ELR (cell line): ENCODE results near the gene LRIG2.
"Not testable (repeated sequence)": the region's sequence is repeated elsewhere in the genome, so short reads cannot be mapped to it uniquely, and the experiment has no call there.

Experiments used
- DNase-seq: peaks from one replicate; pipeline ENCODE4 v3.0.0-alpha.2; 2015; ENCODE audit warnings: low read depth

LRIG2 gene

DNA sequence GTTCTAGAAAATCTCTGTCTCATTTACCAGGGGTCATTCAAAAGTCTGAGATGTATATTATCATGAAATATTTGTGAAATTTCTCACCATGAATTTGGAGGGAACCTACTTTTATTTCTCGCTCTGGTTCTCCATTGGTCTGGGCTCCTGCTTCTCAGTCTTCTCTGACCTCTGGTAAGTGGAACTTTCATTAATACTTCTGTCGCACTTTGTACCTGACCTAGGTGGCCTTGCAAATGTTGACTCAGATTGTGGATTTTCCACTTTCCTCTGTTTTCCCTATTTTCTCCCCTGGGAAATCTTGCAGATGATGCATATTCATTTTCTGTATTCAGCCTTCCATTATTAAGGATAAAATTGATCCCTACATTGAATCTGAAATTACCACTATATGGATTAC, 53.2 kb downstream of the LRIG2 start:
- no peak for DNase-seq

DNA sequence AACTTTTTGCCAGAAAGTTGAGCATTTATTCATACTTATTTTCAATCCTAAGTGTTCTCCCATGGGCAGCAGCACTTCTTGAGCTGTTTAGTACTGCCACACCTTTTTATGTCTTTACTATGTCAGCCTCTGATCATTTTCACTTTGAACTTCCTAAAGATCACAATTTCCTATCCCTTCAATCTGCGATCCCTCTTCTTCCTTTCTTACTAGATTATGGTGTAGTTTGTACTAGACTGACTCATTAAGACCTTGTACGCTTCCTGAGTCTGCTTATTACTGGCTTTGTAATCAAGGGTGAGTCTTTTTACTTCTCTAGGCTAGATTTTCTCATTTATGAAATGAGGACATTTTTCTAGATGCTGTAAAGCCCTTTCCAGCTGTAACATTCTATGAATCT, 55.1 kb downstream of the LRIG2 start:
- no peak for DNase-seq

DNA sequence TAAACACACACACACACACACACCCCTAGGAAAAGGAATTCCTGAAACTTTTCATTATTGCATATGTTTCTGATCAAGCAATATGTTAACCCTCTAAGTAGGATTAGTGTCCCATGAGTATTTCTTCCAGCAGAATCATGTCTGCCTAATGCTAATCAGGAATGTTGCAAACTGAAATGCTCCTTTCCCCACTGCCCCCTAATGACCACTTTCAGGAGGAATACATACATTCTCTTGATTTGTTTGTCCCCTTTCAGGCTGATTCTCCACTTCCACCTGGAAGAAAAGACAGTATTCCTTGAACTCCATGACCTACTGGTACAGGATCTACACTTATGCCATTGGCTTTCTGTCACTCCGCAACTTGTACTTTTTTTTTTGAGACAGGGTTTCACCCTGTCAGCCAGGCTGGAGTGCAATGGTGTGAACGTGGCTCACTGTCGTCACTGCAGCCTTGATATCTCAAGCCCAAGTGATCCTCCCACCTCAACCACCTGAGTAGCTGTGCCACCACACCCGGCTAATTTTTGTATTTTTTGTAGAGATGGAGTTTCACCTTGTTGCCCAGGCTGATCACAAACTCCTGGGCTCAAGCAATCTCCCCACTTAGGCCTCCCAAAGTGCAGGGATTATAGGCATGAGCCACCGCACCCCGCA, 56.7 kb downstream of the LRIG2 start:
- no peak for DNase-seq

DNA sequence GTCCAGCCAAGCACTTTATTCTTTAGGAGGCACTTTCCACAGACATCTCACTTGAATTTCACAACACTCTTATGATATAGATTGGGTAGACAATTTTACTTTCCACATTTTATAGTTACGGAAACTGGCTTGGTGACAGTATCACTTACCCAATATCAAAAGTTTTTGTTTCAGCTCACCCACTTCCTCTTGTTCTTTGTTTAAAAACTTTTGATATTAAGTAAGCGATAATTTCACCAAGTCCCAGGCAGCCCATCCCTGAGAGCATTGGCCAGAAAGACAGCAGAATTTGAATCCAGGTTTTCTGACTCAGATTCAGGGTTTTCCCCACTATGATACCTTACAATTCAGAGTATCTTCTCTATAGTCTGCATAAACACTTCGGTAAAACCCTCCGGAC, 60.0 kb downstream of the LRIG2 start:
- no peak for DNase-seq

DNA sequence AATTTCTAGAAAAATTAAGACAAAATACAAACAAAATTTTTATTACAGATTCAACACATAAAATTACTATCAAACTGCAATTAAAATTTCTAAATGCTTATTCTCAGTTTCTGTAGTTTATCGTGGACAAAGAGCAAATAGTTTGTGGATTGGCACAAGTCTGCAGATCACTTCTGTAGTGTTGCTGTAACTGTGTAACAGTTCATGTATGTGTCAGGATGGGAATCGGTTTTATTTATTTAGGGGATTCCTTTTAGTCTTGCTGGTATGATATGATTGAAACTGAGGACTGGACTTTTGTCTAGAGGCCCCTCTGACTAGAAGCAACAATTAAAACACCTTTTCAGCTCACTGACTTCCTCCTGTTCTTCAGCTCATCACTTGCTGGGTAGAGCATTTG, 60.8 kb downstream of the LRIG2 start:
- no peak for DNase-seq

DNA sequence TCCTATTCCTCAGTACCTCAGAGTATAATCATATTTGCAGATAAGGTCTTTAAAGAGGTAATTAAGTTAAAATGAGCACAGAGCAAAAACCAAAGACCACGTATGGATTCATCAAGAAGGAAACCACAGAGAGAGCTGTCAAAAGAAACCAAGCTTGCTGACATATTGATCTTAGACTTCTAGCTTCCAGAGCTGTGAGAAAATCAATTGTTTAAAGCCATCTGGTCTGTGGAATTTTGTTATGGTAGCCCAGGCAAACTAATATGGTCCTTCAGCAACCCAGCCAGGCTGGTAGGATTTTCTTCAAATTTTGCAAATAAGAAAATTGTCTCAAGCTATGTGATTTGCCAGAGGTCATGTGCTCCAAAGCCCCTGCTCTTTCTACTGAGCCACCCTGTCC, 62.5 kb downstream of the LRIG2 start:
- DNase-seq, result no peak

DNA sequence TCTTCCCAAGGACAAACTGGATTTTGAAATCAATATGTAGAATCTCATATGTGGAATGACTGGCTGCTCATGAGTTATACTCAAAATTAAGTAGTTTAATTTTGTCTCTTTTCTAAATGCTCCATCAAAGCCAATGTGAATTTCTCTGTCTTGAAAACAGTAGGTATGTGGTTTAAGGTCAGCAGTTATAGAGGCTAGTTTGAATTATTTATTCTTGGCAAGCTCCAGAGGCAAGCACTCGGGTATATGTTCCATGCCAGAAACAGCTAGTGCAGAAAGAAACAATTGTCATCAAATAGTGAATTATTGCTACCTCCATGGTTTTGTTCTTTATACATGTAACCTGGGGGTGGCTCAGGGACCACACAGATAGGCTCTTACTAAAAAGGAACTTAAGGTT, 63.5 kb downstream of the LRIG2 start:
- no peak for DNase-seq

DNA sequence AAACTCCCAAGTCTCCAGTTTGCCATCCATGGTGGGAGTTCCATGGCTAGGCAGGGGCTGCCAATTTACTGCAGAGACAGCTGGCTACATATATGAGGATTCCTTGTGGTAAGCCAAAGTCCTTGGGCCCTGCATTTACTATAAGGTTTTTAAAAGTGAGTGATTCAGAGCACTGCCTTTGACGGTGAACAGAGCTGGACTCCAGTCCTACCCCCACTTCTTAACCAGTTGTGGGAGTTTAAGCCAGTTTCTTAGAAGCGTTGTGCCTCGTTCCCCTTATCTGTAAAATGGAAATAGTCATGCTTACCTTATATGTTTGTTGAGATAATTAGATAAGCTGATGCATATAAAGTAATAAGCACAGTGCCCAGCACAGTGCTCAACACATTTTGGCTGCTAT, 64.6 kb downstream of the LRIG2 start:
- DNase-seq, result no peak

DNA sequence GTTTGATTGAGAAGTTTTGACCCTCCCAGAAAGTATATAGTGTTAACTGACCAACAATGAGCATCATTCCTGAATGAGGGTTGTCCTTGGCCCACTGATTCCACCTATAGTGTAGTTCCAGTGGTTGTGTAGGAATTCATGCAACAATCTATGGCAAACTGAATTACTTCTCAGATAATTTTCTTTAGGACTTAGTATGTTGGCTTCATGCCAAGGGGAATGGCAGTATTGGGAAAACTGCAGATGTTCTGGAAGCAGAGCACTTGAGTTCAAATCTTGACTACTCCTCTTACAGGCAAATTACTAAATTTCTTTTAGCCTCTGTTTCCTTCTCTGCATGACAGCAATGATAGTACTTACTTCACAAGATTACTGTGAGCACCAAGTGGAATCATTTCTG, 65.8 kb downstream of the LRIG2 start:
- DNase-seq, result no peak

DNA sequence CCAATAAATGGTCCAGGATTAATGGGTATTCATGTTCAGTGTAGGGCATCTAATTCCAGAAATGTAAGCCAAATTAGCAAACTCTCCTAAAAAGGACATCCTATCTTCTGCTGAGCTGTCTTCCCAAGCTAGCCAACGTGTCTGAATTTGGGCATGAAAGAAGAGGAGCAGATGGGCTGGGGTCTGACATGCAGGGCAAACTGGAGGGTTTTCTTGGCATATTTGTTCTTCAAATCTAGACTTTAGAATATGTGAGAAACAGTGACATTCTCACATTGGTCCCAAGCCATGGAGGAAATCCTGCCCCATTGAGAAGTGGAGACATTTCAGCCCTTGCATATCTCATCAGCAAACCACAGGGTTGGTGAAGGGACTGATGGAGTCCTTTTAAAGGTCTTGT, 67.2 kb downstream of the LRIG2 start:
- DNase-seq, result no peak

DNA sequence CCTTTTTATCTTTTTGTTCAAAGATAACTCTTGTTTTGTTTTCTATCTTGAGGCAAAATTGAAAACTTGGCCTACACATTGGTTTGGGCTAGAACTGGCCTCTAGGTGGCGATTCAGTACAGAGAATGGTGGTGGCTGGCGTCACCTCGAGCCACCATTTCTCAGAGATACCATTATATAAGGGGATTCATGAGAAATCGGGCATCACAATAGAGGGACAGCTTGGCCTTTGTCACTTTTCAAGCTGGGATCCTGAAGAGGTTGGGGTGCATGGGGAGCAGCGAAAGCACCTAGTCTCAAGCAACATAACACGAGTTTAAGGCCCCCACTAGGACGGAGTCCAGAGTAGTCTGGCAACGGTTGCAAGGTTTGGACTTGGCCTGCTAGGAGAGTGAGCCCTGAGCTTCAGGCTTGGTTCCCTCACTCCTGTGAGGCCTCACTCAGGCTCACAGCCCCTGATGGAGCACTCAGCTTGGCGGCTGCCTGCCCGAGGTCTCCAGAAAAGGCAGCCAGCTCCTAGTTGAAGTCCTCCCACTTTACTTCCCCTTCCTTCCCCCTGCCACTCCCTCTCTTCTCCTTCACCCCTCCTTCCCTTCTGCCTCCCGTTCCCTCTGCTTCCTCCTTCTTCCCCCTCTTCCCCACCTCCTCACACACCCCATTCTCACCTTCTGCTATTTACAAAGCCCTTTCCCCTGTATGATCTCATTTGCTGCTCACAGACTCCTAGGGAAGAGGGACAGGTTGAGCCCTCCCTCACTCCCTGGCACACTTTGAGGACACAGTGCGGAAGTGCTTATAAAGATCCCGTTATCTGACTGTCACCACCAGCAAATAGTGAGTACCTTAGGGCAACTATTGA, 67.8 kb downstream of the LRIG2 start:
- peak; percentile 77 for DNase-seq

DNA sequence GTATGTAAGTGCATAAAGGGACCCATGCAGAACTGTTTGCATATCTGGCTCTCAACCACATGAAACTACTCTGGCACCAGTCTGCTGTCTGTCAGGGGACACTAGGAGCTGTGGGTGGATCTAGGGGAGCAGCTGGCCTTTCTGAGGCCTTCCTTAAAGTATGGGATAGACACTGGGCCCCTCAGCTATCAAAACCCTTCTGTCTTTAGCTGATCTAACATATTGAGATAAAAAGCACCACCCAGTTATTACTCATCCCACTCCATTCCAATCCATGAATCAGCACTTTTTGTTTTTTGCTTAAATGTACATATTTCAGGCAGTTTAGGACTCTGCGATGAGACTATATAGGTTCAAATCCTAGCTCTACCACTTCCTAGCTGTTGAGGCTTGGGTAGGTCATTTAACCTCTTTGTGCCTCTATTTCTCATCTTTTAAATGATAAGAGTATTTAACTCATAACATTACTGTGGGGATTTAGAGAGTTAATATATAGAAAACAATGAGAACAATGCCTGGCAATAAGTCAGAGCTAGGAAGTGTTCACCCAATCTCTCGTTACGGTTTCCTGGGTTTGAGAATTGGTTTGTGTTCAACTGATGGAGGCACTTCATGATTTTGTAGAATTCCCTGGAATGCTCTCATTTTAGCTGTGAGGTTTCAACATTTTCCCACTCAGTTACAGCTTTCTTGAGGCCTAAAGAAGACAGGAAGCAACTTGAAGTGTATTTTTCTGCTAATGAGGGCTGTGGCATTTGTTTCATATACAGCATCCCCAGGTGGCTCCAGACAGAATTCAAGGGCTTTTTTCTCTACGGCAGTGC, 68.9 kb downstream of the LRIG2 start:
- DNase-seq, result peak; percentile 74

DNA sequence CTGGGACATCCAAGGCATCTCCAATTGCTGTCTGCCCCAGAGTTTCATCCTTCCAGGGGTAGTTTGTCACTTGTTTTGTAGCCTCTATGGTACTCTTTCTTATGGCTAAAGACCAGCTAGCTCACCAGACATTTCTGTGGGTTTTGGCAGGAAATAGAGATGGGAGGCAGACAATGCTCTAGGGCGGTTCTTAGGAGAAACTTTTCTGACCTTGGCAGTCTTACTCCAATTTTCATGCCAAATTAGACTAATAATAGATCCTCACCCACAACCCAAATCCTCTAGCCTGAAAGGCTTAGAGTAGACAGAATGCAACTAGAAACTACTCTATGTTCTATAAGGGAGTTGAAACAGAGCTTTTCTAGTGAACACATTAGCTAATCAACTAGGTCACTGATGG, 69.8 kb downstream of the LRIG2 start:
- DNase-seq, result no peak

DNA sequence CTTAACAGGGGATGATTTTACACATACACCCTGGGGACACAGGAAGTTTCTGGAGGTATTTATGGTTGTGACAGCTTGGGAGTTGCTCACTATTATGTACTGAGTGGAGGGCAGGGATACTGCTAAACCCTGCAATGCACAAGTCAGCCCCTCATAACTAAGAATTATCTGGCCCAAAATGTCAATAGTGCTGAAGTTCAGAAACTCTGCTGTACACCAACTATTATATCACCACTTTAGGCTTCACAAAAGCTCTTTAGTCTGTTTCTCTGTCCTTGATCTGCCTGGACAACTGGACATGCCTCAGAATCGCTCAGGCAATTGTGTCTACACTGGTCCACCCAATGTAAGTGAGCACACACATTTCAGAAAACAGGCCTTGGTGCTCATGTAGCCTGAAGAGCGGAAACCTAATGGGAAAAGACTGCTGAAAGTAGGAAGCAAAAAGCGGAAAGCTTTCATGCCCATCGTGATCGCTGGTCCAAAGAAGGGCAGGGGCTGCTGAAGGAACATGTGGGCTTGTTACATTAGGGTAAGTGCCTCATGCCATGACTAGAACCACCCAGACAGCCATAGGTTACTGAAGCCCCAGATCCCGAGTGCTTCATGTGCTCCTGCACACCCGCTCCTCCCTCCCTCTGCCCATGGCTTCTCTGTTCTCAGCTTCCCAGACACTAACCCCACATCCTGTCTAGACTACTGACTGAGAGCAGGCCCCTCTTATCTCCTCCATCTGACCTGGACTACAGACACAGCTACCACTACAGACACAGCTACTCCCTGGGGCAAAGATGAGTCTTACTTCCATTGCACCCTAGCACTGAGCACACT, 73.5 kb downstream of the LRIG2 start:
- peak; percentile 52 for DNase-seq

DNA sequence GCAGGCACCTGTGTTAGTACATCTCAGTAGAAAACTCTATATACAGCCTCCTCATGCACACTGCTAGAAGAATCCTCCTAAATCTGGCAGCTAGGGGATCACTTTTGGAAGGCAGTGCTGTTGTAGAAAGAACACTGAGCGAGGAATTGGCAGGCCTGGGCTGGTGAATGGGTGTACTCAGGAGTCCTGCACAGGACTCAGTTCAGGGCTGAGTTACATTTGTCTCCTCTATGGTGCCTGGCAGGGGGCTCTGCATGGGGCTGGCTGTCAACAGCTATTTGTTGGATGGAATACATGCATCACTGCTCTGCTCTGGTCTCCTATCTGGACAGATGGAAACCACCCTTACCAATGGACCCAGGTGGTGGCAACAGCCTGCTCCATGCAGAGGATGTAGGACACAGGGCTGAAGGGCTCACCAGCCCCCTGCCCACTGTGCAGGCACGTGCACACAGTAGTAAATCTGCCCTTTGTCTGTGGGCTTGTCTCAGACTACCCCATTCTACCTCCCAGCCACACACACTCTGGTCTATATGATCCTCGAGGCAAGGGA, 74.2 kb downstream of the LRIG2 start:
- DNase-seq, result no peak

DNA sequence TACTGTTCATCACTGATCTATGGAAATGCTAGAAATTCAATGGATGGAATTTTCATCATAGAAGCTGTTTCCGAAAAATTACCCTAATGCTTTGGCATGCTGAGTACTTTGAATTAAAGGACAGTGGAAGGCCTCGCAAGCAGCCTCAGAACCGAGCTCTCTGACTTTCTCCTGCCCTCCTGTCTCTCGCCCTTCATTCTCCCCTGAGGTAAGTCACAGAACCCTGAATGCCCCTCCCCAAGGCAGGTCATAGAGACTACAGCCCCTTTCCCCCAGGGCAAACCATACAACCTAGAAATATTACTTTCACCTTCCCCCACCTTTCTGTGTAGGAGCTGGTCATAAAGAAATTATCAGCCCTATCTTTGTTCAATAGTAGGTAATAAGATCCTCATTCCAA, 74.8 kb downstream of the LRIG2 start:
- DNase-seq, result no peak

DNA sequence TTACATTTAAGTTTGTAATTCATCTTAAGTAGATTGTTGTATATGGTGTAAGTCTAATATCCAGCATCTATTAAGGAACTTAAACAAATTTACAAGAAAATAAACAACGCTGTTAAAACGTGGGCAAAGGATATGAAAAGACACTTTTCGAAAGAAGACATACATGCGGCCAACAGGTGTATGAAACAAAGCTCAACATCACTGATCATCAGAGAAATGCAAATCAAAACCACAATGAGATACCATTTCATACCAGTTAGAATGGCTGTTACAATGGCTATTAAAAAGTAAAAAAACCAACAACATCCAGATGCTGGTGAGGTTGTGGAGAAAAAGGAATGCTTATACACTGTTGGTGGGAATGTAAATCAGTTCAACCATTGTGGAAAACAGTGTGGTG, 77.5 kb downstream of the LRIG2 start:
- DNase-seq, result not testable (repeated sequence)

DNA sequence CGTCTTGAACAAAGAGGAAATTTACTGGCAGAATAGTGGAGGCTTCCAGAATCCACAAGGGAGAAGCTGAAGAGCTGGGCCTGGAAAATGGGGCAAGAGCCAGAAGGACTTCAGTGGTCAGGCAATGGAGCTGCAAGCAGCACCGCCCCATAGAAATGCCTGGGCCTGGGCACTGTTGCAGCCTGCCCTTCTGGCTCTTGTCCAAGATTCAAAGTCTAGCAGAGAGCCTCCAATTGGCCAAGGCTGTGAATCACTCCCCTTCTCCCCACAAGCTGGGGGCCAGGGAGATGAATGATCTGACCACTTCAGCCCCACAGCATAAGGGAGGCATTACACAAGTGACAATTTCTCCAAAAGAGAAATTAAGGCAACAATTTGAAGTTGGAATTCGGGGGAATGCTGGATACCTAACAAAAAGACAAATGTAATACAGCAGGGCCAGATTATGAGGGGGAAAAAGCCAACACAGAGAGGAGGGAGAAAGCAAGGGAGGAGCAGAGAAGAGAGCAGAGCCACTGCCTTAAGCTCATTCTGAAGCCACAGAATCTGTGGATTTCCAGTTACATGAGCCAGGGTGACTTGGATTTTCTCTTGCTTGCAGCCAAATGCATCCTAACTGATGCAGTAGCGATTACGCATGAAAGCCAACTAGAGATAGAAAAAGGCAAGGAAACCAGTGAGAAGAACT, 80.3 kb downstream of the LRIG2 start:
- DNase-seq, result no peak

DNA sequence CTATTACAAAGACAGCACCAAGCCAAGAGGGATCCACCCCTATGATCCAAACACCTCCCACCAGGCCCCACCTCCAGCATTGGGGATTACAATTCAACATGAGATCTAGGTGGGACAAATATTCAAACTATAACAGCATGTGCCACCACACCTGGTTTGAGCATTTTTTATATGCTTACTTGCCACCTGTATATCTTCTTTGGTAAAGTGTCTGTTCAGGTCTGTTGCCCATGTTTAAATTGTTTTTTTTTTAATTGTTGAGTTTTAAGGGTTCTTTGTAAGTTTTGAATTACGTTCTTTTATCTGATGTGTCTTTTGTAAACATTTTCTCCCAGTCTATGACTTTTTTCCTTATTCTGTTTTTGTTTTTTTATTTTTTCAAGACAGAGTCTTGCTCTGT, 83.4 kb downstream of the LRIG2 start:
- DNase-seq, result no peak

DNA sequence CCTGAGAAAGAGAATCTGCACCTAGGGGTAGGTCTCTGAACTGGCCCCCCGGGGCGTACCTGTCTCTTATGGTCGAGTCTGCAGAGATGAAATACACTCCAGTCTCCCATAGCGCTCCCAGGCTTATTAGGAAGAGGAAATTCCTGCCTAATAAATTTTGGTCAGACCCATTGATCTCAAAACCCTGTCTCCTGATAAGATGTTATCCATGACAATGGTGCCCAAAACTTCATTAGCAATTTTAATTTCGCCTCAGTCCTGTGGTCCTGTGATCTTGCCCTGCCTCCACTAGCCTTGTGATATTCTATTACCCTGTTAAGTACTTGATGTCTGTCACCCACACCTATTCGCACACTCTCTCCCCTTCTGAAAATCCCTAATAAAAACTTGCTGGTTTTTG, 85.7 kb downstream of the LRIG2 start:
- DNase-seq, result not testable (repeated sequence)

DNA sequence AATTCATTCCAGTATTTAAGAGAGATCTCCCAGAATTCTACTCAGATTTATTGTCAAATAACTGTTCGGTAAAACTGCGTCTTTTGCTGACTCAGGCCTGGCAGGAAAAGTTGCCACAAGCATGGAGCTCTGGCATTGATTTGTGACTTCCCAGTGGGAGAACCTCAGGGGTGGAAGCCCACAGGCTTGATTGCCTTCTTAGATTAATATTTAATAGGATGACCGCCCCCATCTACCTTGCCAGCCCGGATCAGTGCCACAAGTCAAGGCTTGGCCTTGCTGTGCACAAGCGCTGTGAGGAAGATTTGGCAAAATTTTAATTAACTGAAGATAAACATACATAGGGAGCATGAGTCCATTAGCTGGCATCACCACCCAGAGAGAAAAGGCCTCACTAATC, 93.5 kb downstream of the LRIG2 start:
- no peak for DNase-seq
